Tibial nerve (tissue), 4 donors: ENCODE data around the gene ROBO1.

Experiments used
- EP300 ChIP-seq, 2 donors: sonication (generic); formaldehyde crosslinking; IDR thresholded peaks; one replicate each; pipeline ENCODE4 v1.6.1; 2017; ENCODE audit warnings: antibody characterized with exemption in 2 of 2, mild to moderate bottlenecking in 1 of 2
- POLR2A ChIP-seq, 2 donors: fragments of 450-650 bp; IDR thresholded peaks; one replicate each; pipeline ENCODE4 v1.6.1; 2017; ENCODE audit warnings: antibody characterized with exemption in 2 of 2, mild to moderate bottlenecking in 2 of 2, moderate library complexity in 2 of 2
- TF ChIP-seq, protein P1 (sequence below), 5 experiments: fragments of 200-600 bp in 3 of 5; fragments of 450-650 bp in 2 of 5; sonication (generic) in 3 of 5; IDR thresholded peaks; one replicate each; pipeline ENCODE4 v1.5.1; 2016 to 2019; ENCODE audit warnings: antibody characterized with exemption in 5 of 5, mild to moderate bottlenecking in 3 of 5, moderate library complexity in 2 of 5

DNA sequence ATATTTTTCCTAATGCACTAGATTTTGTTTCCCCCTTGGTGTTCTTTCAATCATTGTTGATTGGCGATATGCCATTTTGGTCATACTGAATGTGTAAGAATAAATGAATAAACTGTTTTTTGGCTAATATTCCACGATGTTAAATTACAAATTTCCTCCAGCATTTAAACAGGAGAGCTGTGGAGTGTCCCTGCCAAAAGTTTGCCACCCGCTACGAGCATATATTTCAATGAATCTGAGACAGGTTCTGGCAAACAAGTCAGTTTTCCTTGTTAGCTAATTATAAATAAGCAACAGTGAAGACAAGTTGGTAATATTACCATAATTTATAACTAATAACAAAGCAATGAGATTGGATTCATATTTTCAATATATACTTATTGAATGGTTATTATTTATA, 777.6 kb downstream of the ROBO1 start:
- TF ChIP-seq, protein P1, sequence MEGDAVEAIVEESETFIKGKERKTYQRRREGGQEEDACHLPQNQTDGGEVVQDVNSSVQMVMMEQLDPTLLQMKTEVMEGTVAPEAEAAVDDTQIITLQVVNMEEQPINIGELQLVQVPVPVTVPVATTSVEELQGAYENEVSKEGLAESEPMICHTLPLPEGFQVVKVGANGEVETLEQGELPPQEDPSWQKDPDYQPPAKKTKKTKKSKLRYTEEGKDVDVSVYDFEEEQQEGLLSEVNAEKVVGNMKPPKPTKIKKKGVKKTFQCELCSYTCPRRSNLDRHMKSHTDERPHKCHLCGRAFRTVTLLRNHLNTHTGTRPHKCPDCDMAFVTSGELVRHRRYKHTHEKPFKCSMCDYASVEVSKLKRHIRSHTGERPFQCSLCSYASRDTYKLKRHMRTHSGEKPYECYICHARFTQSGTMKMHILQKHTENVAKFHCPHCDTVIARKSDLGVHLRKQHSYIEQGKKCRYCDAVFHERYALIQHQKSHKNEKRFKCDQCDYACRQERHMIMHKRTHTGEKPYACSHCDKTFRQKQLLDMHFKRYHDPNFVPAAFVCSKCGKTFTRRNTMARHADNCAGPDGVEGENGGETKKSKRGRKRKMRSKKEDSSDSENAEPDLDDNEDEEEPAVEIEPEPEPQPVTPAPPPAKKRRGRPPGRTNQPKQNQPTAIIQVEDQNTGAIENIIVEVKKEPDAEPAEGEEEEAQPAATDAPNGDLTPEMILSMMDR (IDR thresholded peaks at IDR 0.05): no peak
- TF ChIP-seq EP300 (IDR thresholded peaks at IDR 0.05) (no peak), POLR2A (IDR thresholded peaks at IDR 0.05) (no peak)
